ENCODE data around the gene SYNGAP1.

GRCh38 chr6:33373960-33374910 is 45.6 kb upstream of the SYNGAP1 start:
- TF ChIP-seq EP300 (IDR thresholded peaks at IDR 0.05), result no peak
- TF ChIP-seq POLR2A (IDR thresholded peaks at IDR 0.05), result no peak
